RWPE2 (cell line): Measurements from ENCODE around the gene CHRNB1.

Source experiments
- ATAC-seq: fragments of 200-7000 bp; cut with Tn5 transposase; 3 replicates; pipeline ENCODE4 v1.9.1; 2021; ENCODE audit warnings: low read depth
- DNase-seq: peaks from one replicate; pipeline ENCODE4 v3.0.0-alpha.2; 2020; ENCODE audit warnings: low spot score
- H3K27ac ChIP-seq: fragments of 450-650 bp; 2 replicates; pipeline ENCODE4 v1.5.1; 2017; ENCODE audit warnings: mild to moderate bottlenecking; ENCODE audit not compliant: poor library complexity, severe bottlenecking
- H3K27me3 ChIP-seq: fragments of 250-450 bp; sonication (Bioruptor Pico); 2 replicates; pipeline ENCODE4 v1.5.1; 2021; ENCODE audit warnings: mild to moderate bottlenecking, moderate library complexity; ENCODE audit not compliant: insufficient read depth, poor library complexity, severe bottlenecking
- H3K36me3 ChIP-seq: fragments of 250-450 bp; sonication (Bioruptor Pico); 2 replicates; pipeline ENCODE4 v1.5.1; 2020; ENCODE audit warnings: low read depth, mild to moderate bottlenecking, moderate library complexity
- H3K4me1 ChIP-seq: fragments of 250-450 bp; sonication (Bioruptor Pico); 2 replicates; pipeline ENCODE4 v1.5.1; 2021; ENCODE audit warnings: mild to moderate bottlenecking, moderate library complexity; ENCODE audit not compliant: insufficient read depth, poor library complexity, severe bottlenecking
- H3K4me3 ChIP-seq: fragments of 250-450 bp; sonication (Bioruptor Pico); 2 replicates; pipeline ENCODE4 v1.5.1; 2021; ENCODE audit warnings: mild to moderate bottlenecking, moderate library complexity; ENCODE audit not compliant: severe bottlenecking
- H3K9me3 ChIP-seq: fragments of 250-450 bp; sonication (Bioruptor Pico); 2 replicates; pipeline ENCODE4 v1.5.1; 2021; ENCODE audit warnings: mild to moderate bottlenecking, moderate library complexity; ENCODE audit not compliant: severe bottlenecking
- TF ChIP-seq, protein P1 (sequence below): fragments of 450-650 bp; IDR thresholded peaks from one replicate; pipeline ENCODE4 v1.5.1; 2017; ENCODE audit warnings: mild to moderate bottlenecking, moderate library complexity; ENCODE audit not compliant: poor library complexity, severe bottlenecking

Gene CHRNB1

GRCh38 chr17:7442142-7442541 lies 2.7 kb upstream of the CHRNB1 start:
- H3K4me1 ChIP-seq: peaks cover 19% of the 10 kb centered on the region
- H3K9me3 ChIP-seq: no peaks in the 10 kb centered on the region
- H3K27me3 ChIP-seq: no peaks in the 10 kb centered on the region
- no peaks in the 10 kb centered on the region for H3K36me3 ChIP-seq
- DNase-seq: no peak
- ATAC-seq: no peak
- TF ChIP-seq, protein P1, sequence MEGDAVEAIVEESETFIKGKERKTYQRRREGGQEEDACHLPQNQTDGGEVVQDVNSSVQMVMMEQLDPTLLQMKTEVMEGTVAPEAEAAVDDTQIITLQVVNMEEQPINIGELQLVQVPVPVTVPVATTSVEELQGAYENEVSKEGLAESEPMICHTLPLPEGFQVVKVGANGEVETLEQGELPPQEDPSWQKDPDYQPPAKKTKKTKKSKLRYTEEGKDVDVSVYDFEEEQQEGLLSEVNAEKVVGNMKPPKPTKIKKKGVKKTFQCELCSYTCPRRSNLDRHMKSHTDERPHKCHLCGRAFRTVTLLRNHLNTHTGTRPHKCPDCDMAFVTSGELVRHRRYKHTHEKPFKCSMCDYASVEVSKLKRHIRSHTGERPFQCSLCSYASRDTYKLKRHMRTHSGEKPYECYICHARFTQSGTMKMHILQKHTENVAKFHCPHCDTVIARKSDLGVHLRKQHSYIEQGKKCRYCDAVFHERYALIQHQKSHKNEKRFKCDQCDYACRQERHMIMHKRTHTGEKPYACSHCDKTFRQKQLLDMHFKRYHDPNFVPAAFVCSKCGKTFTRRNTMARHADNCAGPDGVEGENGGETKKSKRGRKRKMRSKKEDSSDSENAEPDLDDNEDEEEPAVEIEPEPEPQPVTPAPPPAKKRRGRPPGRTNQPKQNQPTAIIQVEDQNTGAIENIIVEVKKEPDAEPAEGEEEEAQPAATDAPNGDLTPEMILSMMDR: no peak
- H3K4me3 ChIP-seq: no peak overlapping the region
- peak overlapping the region; percentile 87 for H3K27ac ChIP-seq

- no peak overlapping the region for H3K4me3 ChIP-seq
- H3K27me3 ChIP-seq: no peaks in the 10 kb centered on the region
- no peak for DNase-seq
- ATAC-seq: peak; percentile 32
- peaks cover 19% of the 10 kb centered on the region for H3K4me1 ChIP-seq
- H3K27ac ChIP-seq: peak overlapping the region; percentile 87
- no peaks in the 10 kb centered on the region for H3K36me3 ChIP-seq
- TF ChIP-seq, protein P1: no peak
- no peaks in the 10 kb centered on the region for H3K9me3 ChIP-seq
Measured at GRCh38 chr17:7443499-7444485, 1.1 kb upstream of the CHRNB1 start.

- DNase-seq: no peak
- H3K4me1 ChIP-seq: peaks cover 24% of the 10 kb centered on the region
- H3K27me3 ChIP-seq: no peaks in the 10 kb centered on the region
- no peaks in the 10 kb centered on the region for H3K36me3 ChIP-seq
- H3K9me3 ChIP-seq: no peaks in the 10 kb centered on the region
- H3K27ac ChIP-seq: peak overlapping the region; percentile 87
- ATAC-seq: peak; percentile 40
- TF ChIP-seq, protein P1: no peak
- H3K4me3 ChIP-seq: peak overlapping the region; percentile 21
Measured at GRCh38 chr17:7445619-7445968, 733 bp downstream of the CHRNB1 start.

- ATAC-seq: no peak
Measured at GRCh38 chr17:7448461-7448860, 3.6 kb downstream of the CHRNB1 start.

More at GRCh38 chr17:7448461-7448860, 3.6 kb downstream of the CHRNB1 start:
- H3K27me3 ChIP-seq: no peaks in the 10 kb centered on the region
- no peak for DNase-seq
- TF ChIP-seq, protein P1: no peak
- no peaks in the 10 kb centered on the region for H3K36me3 ChIP-seq
- H3K4me1 ChIP-seq: peaks cover 26% of the 10 kb centered on the region
- H3K27ac ChIP-seq: no peak overlapping the region
- H3K9me3 ChIP-seq: no peaks in the 10 kb centered on the region
- H3K4me3 ChIP-seq: no peak overlapping the region
